SK-N-SH (cell line): Measurements from ENCODE around the gene ZNF626. TPM values are rescaled to one million over a fixed set of nuclear protein-coding genes. Genes with fewer than 3 reads are reported as not detected.

ENCODE experiments used
- CTCF ChIA-PET: fragments of 300-600, 350-600 bp; formaldehyde crosslinking; extraction: SDS; loops from one replicate; lab custom pipeline; 2021; lab: Yijun Ruan, JAX
- POLR2A ChIA-PET: fragments of 350-600 bp; sonication (Branson Sonifier 250); formaldehyde crosslinking; extraction: SDS; loops from one replicate; lab custom pipeline; 2020; ENCODE audit warnings: antibody characterized with exemption, inconsistent platforms; lab: Yijun Ruan, JAX
- DNase-seq: peaks from one replicate; pipeline ENCODE4 v3.0.0; 2012
- H2AFZ ChIP-seq: fragments of 200-600 bp; sonication (generic); 2 replicates; pipeline ENCODE4 v1.8.1; 2016; ENCODE audit warnings: antibody characterized with exemption, mild to moderate bottlenecking, low read depth
- H3F3A ChIP-seq: fragments of 200-600 bp; sonication (generic); replicated peaks from 2 replicates; pipeline ENCODE3; 2016; ENCODE audit warnings: antibody characterized with exemption, mild to moderate bottlenecking; ENCODE audit not compliant: insufficient read depth
- H3K27ac ChIP-seq, 2 experiments: fragments of 200-500 bp in 1 of 2; fragments of 200-600 bp in 1 of 2; sonication (Bioruptor generic) in 1 of 2; sonication (generic), shearing (Covaris generic) in 1 of 2; 2 replicates each; pipeline versions ENCODE4 v1.5.1 to v1.6.1; 2014 to 2016; ENCODE audit warnings: low read depth in 2 of 2, inconsistent platforms in 1 of 2, low read length in 1 of 2, mild to moderate bottlenecking in 1 of 2, mixed read lengths in 1 of 2
- H3K27me3 ChIP-seq: fragments of 200-600 bp; sonication (generic), shearing (Covaris generic); 2 replicates; pipeline ENCODE4 v1.6.1; 2016; ENCODE audit warnings: mixed run types; ENCODE audit not compliant: insufficient read depth
- H3K36me3 ChIP-seq, 2 experiments: fragments of 200-500 bp in 1 of 2; fragments of 200-600 bp in 1 of 2; sonication (Bioruptor generic) in 1 of 2; sonication (generic) in 1 of 2; replicated peaks in 1 of 2; 2 replicates each; pipeline versions ENCODE3 to v1.5.1; 2014 to 2016; ENCODE audit warnings: low read length in 1 of 2, mild to moderate bottlenecking in 1 of 2; ENCODE audit not compliant: insufficient read depth in 2 of 2, control insufficient read depth in 1 of 2
- H3K4me1 ChIP-seq, 2 experiments: fragments of 200-500 bp in 1 of 2; fragments of 200-600 bp in 1 of 2; sonication (Bioruptor generic) in 1 of 2; sonication (generic), shearing (Covaris generic) in 1 of 2; 2 replicates each; pipeline versions ENCODE4 v1.5.1 to v1.6.1; 2014 to 2016; ENCODE audit warnings: low read depth in 1 of 2, low read length in 1 of 2, mixed run types in 1 of 2; ENCODE audit not compliant: insufficient read depth in 2 of 2, control insufficient read depth in 1 of 2
- H3K4me2 ChIP-seq: fragments of 200-600 bp; sonication (generic), shearing (Covaris generic); 2 replicates; pipeline ENCODE4 v1.6.1; 2017; ENCODE audit warnings: mixed run types
- H3K4me3 ChIP-seq, 2 experiments: fragments of 200-500 bp in 1 of 2; fragments of 200-600 bp in 1 of 2; sonication (Bioruptor generic) in 1 of 2; sonication (generic), shearing (Covaris generic) in 1 of 2; 2 replicates each; pipeline versions ENCODE4 v1.5.1 to v1.8.1; 2014 to 2016; ENCODE audit warnings: low read depth in 2 of 2, inconsistent platforms in 1 of 2, low read length in 1 of 2, mild to moderate bottlenecking in 1 of 2, mixed read lengths in 1 of 2, moderate library complexity in 1 of 2
- H3K79me2 ChIP-seq: fragments of 200-600 bp; sonication (generic); 2 replicates; pipeline ENCODE4 v1.8.1; 2017; ENCODE audit warnings: mild to moderate bottlenecking; ENCODE audit not compliant: insufficient read depth
- H3K9ac ChIP-seq: fragments of 200-600 bp; sonication (generic); 2 replicates; pipeline ENCODE4 v1.6.1; 2017; ENCODE audit warnings: mixed run types
- H3K9me2 ChIP-seq: fragments of 200-600 bp; sonication (generic); 2 replicates; pipeline ENCODE4 v1.6.1; 2017; ENCODE audit warnings: mixed run types
- H3K9me3 ChIP-seq: fragments of 200-600 bp; sonication (generic); 2 replicates; pipeline ENCODE4 v1.6.1; 2017; ENCODE audit warnings: mixed run types, mild to moderate bottlenecking, moderate library complexity
- H4K20me1 ChIP-seq: fragments of 200-600 bp; sonication (generic); 2 replicates; pipeline ENCODE4 v1.6.1; 2017; ENCODE audit warnings: mild to moderate bottlenecking, mixed run types; ENCODE audit not compliant: insufficient read depth
- FOSL2 ChIP-seq: IDR thresholded peaks from 2 replicates; pipeline ENCODE4 v1.4.0; 2012; ENCODE audit warnings: low read depth, mild to moderate bottlenecking, moderate library complexity, borderline replicate concordance
- FOXJ3 ChIP-seq: sonication (generic); formaldehyde crosslinking; IDR thresholded peaks from 2 replicates; pipeline ENCODE4 v1.5.1; 2020; ENCODE audit warnings: mild to moderate bottlenecking, missing genetic modification reagents
- FOXM1 ChIP-seq: IDR thresholded peaks from 2 replicates; pipeline ENCODE4 v1.4.0; 2012; ENCODE audit warnings: low read depth, mild to moderate bottlenecking
- GABPA ChIP-seq: IDR thresholded peaks from 2 replicates; pipeline ENCODE4 v1.4.0; 2012; ENCODE audit warnings: low read depth, mild to moderate bottlenecking
- NFIC ChIP-seq: IDR thresholded peaks from 2 replicates; pipeline ENCODE4 v1.4.0; 2012; ENCODE audit warnings: borderline replicate concordance
- POLR2AphosphoS5 ChIP-seq: IDR thresholded peaks from 2 replicates; pipeline ENCODE4 v1.6.1; 2012; ENCODE audit warnings: low read depth, low read length
- RAD21 ChIP-seq: IDR thresholded peaks from 2 replicates; pipeline ENCODE4 v1.6.1; 2012; ENCODE audit warnings: mild to moderate bottlenecking, low read length
- RCOR1 ChIP-seq: fragments of 150-350 bp; IDR thresholded peaks from 2 replicates; pipeline ENCODE4 v1.6.1; 2017; ENCODE audit warnings: antibody characterized with exemption, low read length
- RFX5 ChIP-seq: IDR thresholded peaks from 2 replicates; pipeline ENCODE4 v1.6.1; 2012; ENCODE audit warnings: mild to moderate bottlenecking, improper control_type of control experiment, low read length
- SMC3 ChIP-seq: IDR thresholded peaks from 2 replicates; pipeline ENCODE4 v1.6.1; 2012; ENCODE audit warnings: low read depth, low read length, improper control_type of control experiment
- TAF1 ChIP-seq: IDR thresholded peaks from 2 replicates; pipeline ENCODE4 v1.6.1; 2012; ENCODE audit warnings: low read depth, mild to moderate bottlenecking, low read length, moderate library complexity, borderline replicate concordance
- TCF12 ChIP-seq: IDR thresholded peaks from 2 replicates; pipeline ENCODE4 v1.4.0; 2012
- TEAD4 ChIP-seq: IDR thresholded peaks from 2 replicates; pipeline ENCODE4 v1.4.0; 2012; ENCODE audit warnings: mild to moderate bottlenecking, borderline replicate concordance; ENCODE audit not compliant: insufficient read depth
- WGBS: methylation state at CpG from one replicate; pipeline ENCODE4 v1.1.6; 2017; ENCODE audit warnings: low lambda C conversion rate; 5-methylcytosine and 5-hydroxymethylcytosine counted together
- polyA plus RNA-seq, 3 experiments: library from polyadenylated mRNA; depleted of rRNA; stranded (reverse); fragments of >200 nt; gene quantifications; 2 replicates each; pipeline ENCODE4 v1.2.3, GENCODE V29; 2012
- TF ChIP-seq, protein P1 (sequence below): fragments of 150-350 bp; IDR thresholded peaks from 2 replicates; pipeline ENCODE4 v1.6.1; 2016; ENCODE audit warnings: mild to moderate bottlenecking, low read depth, low read length
- TF ChIP-seq, protein P2 (sequence below): fragments of 200-600 bp; sonication (generic); IDR thresholded peaks from 2 replicates; pipeline ENCODE4 v1.6.1; 2017; ENCODE audit warnings: antibody characterized with exemption, mild to moderate bottlenecking, moderate library complexity

Gene ZNF626
- polyA plus RNA-seq, 1 of the 3 experiments (the other 2 are of a cell fraction), result 2.2 TPM

DNA sequence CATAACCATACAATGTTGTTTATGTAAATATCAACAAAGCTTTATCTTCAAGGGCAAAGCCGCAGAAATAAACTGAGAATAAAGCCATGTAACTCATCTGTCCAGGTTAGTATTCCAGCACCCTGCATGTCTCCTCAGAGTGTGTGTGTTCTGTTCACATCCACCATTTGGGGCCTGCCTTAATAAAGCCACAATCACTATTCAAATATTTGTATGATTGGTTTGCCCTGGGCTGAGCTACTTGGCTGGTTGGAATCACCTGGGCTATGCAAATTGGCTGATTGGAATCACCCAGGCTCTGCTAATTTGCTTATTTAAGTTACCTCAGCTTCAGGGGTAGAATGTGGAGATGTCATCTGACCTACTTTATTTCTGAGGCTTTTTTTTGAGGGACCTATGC, 53.4 kb downstream of the ZNF626 start:
- no peak overlapping the region for H3K27ac ChIP-seq
- WGBS, result 12% methylated on average over 1 of the region's 1 CpG
- no peaks in the 10 kb centered on the region for H3K9me2 ChIP-seq
- H3K4me2 ChIP-seq, result no peak overlapping the region
- no peak for DNase-seq
- H3K79me2 ChIP-seq, result no peaks in the 10 kb centered on the region
- no peaks in the 10 kb centered on the region for H3F3A ChIP-seq
- ChIA-PET CTCF (no interaction called here), POLR2A (no interaction called here)
- H3K4me1 ChIP-seq, result no peaks in the 10 kb centered on the region; a peak in 1 of 4 replicates
- H3K4me3 ChIP-seq, result no peak overlapping the region
- H3K9ac ChIP-seq, result no peak overlapping the region
- no peaks in the 10 kb centered on the region for H3K36me3 ChIP-seq
- H3K9me3 ChIP-seq, result no peaks in the 10 kb centered on the region
- TF ChIP-seq, protein P1, sequence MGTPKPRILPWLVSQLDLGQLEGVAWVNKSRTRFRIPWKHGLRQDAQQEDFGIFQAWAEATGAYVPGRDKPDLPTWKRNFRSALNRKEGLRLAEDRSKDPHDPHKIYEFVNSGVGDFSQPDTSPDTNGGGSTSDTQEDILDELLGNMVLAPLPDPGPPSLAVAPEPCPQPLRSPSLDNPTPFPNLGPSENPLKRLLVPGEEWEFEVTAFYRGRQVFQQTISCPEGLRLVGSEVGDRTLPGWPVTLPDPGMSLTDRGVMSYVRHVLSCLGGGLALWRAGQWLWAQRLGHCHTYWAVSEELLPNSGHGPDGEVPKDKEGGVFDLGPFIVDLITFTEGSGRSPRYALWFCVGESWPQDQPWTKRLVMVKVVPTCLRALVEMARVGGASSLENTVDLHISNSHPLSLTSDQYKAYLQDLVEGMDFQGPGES, result no peak
- no peak for TF ChIP-seq RCOR1
- no peak for TF ChIP-seq NFIC
- TF ChIP-seq RAD21, result no peak
- TF ChIP-seq RFX5, result no peak
- TF ChIP-seq FOSL2, result no peak
- TF ChIP-seq GABPA, result no peak
- no peak for TF ChIP-seq TCF12
- TF ChIP-seq SMC3, result no peak
- TF ChIP-seq FOXJ3 (CRISPR knock-in tag), result no peak
- TF ChIP-seq FOXM1, result no peak
- TF ChIP-seq TAF1, result no peak
- no peak for TF ChIP-seq POLR2AphosphoS5
- TF ChIP-seq TEAD4, result no peak
- TF ChIP-seq, protein P2, sequence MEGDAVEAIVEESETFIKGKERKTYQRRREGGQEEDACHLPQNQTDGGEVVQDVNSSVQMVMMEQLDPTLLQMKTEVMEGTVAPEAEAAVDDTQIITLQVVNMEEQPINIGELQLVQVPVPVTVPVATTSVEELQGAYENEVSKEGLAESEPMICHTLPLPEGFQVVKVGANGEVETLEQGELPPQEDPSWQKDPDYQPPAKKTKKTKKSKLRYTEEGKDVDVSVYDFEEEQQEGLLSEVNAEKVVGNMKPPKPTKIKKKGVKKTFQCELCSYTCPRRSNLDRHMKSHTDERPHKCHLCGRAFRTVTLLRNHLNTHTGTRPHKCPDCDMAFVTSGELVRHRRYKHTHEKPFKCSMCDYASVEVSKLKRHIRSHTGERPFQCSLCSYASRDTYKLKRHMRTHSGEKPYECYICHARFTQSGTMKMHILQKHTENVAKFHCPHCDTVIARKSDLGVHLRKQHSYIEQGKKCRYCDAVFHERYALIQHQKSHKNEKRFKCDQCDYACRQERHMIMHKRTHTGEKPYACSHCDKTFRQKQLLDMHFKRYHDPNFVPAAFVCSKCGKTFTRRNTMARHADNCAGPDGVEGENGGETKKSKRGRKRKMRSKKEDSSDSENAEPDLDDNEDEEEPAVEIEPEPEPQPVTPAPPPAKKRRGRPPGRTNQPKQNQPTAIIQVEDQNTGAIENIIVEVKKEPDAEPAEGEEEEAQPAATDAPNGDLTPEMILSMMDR, result no peak
- no peaks in the 10 kb centered on the region for H4K20me1 ChIP-seq
- no peaks in the 10 kb centered on the region for H3K27me3 ChIP-seq
- no peak overlapping the region for H2AFZ ChIP-seq

Other genes starting within 250 kb of the ZNF626 start
- 2.5 and 4.2 TPM in 2 replicates for gene ZNF737, start 95.8 kb downstream of the ZNF626 start, polyA plus RNA-seq (2012; rRNA removed)
- gene ZNF66, start 114.7 kb upstream of the ZNF626 start, polyA plus RNA-seq (2012; rRNA removed), result 0.38 and 1.3 TPM in 2 replicates